HG03442 (cell line): ENCODE results near the gene RTL10.

Experiments
- ATAC-seq: cut with Tn5 transposase; IDR thresholded peaks from one replicate; pipeline ENCODE4 v1.9.1; 2021; ENCODE audit warnings: mild to moderate bottlenecking, moderate library complexity; ENCODE audit not compliant: unreplicated experiment

The RTL10 gene

DNA sequence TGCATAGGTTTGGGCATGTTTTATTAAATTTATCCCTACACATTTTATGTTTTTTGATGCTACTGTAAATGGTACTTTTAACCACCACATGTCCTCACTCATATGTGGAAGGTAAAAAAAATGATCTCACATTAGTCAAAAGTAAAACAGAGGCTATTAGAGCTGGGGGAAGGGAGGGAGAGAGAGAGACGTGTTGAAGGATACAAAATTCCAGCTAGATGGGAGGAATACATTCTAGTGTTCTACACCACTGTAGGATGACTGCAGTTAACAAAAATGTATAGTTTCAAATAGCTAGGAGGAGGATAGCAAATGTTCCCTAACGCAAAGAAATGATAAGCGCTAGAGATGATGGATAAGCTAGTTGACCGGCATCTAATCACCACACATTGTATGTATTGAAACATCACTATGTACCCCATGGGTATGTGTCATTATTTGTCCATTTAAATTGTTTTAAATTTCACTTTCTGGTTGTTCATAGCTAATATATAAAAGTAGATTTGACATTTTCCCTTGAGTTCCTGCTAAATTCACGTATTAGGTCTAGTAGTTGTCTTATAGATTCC, 9.9 kb upstream of the RTL10 start:
- no peak for ATAC-seq

- no peak for ATAC-seq
These were observed 8.9 kb upstream of the RTL10 start for GRCh38 chr22:19863571-19863970.

- no peak for ATAC-seq
These were observed 8.1 kb upstream of the RTL10 start for GRCh38 chr22:19862619-19863246.

GRCh38 chr22:19859861-19860510, 5.3 kb upstream of the RTL10 start:
- ATAC-seq, result no peak

DNA sequence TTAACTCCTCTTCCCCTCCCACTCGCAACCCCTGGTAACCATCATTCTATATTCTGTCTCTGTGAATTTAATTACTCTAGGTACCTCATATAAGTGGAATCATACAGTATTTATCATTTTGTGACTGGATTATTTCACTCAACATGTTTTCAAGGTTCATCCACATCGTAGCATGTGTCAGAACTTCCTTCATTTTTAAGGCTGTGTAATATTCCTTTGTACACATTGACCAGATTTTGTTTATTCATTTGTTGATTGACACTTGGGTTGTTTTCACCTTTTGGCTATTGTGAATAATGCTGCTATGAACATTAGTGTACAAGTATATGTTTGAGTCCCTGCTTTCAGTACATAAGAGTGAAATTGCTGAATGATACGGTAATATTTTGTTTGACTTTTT, 2.7 kb upstream of the RTL10 start:
- ATAC-seq, result no peak

DNA sequence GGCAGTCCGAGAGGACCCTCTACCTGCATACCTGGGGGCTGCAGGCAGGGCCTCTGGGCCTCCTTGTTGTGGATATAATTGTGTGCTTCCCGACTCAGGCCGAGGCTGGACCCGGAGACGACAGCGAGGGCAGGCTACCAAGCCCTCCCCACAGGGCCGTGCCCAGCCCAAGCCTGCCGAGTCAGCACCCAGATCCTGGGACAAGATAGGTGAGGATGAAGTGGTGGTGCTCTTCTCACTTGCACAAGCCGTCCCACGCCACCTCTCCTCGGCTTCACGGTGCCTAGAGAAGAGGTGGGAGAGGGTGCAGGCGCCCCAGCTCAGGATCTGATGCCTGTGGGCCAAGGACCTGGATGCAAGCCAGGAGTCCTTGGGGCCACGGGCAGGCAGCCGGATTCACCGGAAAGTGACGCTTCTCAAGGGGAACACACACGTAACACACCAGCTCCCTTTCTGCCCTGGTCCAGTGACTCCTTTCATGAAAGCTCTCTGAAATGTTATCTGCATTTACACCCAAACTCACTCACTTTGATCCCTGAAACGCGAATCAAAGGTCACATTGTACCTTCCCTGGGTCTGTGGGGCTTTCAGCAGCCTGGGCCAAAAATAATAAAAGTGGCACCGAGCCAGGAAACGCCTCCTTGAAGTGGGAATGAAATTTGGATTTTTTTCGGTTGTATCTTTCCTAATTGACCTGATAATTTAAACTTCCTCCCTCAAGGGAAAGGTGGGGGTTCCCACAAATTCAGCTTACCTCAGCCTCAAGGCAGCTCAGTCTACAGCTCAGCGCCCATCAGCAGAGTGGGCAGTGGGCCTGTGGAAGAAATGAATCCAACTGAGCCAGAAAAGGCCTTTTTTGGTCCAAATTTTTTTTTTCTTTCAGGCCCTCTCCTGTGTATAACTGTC, 1.1 kb upstream of the RTL10 start:
- peak; percentile 15 for ATAC-seq

DNA sequence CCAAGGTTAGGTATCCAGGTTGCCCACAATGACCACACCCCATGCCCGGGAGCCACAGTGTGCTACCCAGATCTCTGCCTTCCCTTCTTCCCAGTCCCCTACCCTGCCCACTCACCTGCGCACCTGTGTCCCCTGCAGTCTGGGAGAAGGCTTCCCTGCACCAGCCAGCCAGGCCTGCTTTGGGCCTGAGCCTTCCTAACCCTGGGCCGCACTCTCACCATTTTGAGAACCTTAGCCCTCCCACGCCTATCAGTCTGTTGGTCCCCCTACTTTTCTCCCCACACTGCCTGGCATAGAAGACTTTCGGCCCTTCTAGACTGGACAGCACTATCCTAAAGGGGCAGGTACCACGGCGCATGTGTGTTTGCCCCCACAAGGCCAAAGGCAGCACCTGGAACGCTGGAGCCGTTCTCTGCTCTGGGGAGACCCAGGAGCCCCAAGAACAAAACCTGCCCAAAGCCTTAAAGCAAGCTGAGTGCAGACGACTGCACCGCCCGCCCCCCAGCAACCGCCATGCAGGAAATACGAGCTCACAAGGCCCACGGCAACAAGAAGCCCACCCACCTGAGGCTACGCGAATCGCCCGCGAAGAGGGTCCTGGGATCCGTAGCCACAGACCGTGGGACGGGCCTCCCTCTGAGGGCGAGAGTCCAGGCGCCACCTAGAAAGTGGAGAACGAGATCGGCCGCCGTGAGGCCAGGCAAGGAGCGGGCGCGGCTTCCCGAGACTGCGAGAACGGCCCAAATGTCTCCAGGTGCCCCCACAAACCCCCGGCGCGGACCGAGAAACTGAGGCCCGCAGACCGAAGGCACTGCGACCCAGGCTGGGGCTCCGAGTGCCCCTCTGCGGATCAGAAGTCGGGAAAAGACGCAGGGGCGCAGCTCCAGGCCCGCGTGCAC, 546 bp downstream of the RTL10 start:
- peak; percentile 2 for ATAC-seq

DNA sequence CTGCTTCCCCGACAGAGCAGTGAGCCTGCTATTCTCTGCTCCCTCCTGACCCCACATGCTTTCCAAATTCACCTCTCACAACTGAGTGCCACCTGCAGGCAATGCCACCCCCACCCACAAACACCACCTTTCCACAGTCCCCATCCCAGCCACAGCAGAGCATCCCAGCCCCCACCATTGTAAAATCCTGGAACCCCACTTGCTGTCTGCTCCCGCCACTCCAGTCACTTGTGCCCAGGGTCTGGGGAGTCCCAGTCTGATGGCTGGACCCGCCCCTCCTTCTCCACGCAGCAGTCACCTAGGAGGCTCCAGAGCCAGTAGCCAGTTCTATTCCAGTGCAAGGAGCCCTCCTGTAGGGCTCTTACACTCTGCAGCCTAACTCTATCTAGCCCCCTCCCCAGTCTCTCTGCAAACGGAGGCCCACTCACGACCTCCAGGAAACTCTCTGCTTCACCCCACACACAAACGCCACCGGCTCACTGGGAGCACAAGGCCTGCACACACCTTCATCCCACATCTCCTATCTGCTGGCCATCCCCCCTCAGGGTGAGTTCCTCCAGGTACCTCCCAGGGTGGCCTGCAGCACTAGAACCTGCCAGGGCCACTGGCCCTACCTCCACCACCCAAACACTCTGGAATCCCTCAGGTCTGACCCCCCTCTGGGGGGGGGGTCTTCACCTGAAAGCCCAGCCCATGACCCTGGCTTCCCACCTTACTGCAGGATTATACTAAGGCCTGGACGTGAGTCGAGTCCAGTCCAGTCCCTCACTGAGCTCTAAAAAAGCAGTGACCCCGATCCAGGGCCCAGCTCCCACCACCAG, 1.4 kb downstream of the RTL10 start:
- ATAC-seq, result no peak

- no peak for ATAC-seq
These were observed 2.4 kb downstream of the RTL10 start for GRCh38 chr22:19852177-19852781.

- ATAC-seq, result no peak
These were observed 3.1 kb downstream of the RTL10 start for GRCh38 chr22:19851291-19852176.

DNA sequence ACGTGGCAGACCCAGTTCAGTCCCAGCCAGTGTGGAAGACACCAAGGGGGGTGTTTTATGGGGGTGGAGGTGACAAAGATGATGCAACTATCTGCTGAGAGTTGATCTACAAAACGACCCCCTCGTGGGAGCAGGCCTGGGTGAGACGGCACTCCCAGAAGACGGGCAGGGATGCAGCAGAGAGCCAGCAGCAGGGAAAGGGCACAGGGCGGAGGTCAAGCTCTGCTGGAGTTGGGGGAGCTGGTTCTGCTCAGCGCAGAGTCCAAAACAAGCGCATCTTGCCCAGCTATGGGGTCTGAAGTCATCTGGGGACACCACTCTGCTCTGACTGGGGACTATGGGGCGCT, 3.9 kb downstream of the RTL10 start:
- ATAC-seq, result no peak

GRCh38 chr22:19849835-19850762, 4.6 kb downstream of the RTL10 start:
- no peak for ATAC-seq

- ATAC-seq, result no peak
These were observed 6.1 kb downstream of the RTL10 start for GRCh38 chr22:19848298-19849224.

- ATAC-seq, result no peak
These were observed 7.4 kb downstream of the RTL10 start for GRCh38 chr22:19847345-19847632.

GRCh38 chr22:19846620-19847344, 7.9 kb downstream of the RTL10 start:
- ATAC-seq, result no peak
